Left colon (tissue), 2 donors: ENCODE measurements around the gene SHISA7. TPM values are rescaled to one million over a fixed set of nuclear protein-coding genes. Genes with fewer than 3 reads are reported as not detected.

Source experiments
- ATAC-seq: fragments of 200-7000 bp; cut with Tn5 transposase; one replicate; pipeline ENCODE4 v1.9.1; 2020; ENCODE audit warnings: mild to moderate bottlenecking, moderate library complexity
- DNase-seq, 2 donors: peaks; one replicate each; pipeline ENCODE4 v3.0.0-alpha.2; 2020
- intact Hi-C, 2 donors: fragments of 100-400 bp; cut with DNase I in 1 of 2; cut with micrococcal nuclease in 1 of 2; formaldehyde crosslinking; loops; one replicate each; pipeline versions ENCODE4 v1.11.2 to v1.14.0; 2022; cut with DNase I, micrococcal nuclease
- total RNA-seq, 2 donors: library from RNA; stranded (reverse); fragmentation: NEBNext Ultra II Directional; extraction: Animal tissue kit (Norgen Biotek cat#: 25700); gene quantifications; one replicate each; pipeline ENCODE4 v1.2.1, GENCODE V29; 2021
- donor health status: DM: no; HTN: no; CAD: no.
- donor health status: DM: yes; HTN: yes; CAD: no.

Gene SHISA7
- total RNA-seq, 2 donors from 2014 or later: not detected

DNA sequence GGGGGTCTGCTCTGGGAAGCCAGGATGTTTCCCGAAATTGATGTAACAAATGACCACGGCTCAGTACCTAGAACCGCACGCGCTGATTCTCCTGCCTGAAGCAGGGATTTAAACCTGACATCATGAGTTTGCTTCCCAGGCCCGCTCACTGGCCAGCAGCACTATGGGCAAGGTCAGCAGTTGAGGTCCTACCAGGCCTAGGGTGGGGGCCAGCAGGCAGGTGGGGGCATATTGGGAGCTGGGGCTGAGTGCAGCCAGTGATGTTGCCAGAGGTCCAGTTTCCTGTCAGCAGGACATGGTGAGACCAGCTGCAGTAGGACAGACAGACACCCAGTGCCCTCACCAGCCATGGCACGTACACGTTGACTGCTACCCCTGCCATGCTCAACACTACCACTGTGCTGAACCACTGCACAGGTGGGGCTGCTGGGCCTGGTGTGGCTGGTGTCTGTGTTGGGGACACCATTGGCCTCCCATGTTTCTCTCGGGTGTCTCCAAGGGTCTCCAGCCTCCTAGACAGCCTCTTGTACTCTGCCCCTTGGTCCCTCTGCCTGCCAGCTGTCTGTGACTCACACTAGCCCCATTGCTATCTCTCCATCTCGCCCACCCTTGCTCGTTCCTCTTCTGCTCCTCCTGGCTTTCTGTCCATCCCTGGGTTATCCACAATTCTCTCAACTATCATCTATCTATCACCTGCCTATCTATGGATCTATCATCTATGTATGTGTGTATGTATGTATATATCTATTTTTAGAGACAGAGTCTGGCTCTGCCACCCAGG, 22.6 kb upstream of the SHISA7 start:
- no peak for DNase-seq
- no peak for ATAC-seq
- intact Hi-C loops: loop anchor here in 1 of 2 donors (5.0 kb wide), 1 partner anchor 42 kb away; no protein-coding TSS in a partner anchor

- ATAC-seq: no peak
- DNase-seq: no peak
- intact Hi-C loops: loop anchor here in 1 of 2 donors (5.0 kb wide), 1 partner anchor 43 kb away; no protein-coding TSS in a partner anchor
Observed at GRCh38 chr19:55464662-55465054, 21.6 kb upstream of the SHISA7 start, which contains the start of gene C19orf85. Gene C19orf85 (minus strand): TSS chr19:55464751. CDS start chr19:55464554, 197 bp downstream.

DNA sequence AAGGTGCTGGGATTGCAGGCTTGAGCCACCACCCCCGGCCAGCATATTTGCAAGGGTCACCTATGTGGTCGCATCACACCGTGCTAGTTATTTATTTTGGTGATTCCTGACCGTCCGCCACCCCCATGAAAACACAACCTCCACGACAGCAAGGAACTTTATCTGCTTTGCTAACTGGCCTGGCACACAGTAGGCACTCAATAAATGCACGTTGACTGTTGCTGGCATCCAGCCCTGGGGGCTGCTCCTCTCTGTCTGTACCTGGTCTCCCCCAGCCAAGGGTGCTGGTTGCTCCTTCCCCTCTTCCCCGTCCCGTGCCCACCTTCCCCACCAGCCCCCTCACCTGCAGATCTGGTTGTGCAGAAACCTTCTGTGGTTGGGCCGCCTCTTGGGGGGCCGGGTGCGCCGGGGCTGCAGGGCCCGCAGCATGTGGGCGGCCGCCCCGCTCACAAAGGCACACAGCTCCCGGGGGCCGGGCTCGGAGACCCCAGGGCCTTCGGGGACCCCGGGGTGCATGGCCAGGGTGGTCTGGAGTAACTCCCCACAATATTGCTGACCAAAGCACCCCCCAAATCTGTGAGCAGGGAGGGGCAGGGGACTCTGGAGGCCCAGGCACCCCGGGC, 21.1 kb upstream of the SHISA7 start:
- no peak for ATAC-seq
- intact Hi-C loops: no loop called here
- no peak for DNase-seq

DNA sequence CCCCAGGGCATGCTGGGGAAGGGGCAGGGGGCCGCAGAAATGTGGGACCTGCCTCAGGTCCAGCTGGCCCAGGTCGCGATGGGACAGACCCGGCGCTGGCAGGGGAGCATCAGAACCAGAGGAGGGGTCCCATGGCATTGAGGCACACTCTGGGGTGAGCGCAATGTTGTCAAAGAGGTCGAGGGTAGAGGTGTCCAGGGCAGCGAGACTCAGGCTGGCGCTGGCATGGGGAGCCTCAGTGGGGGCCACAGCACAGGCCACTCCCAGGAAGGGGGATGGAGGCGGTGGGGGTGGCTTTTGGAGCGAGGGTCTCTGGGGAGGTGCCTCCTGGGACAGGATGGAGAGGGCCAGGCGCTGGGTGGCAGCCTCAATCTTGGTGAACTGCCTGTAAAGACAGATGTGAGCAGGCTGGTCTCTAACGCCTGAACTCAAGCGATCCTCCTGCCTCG, 20.5 kb upstream of the SHISA7 start:
- ATAC-seq (no peak), DNase-seq (no peak)
- intact Hi-C loops: no loop called here

DNA sequence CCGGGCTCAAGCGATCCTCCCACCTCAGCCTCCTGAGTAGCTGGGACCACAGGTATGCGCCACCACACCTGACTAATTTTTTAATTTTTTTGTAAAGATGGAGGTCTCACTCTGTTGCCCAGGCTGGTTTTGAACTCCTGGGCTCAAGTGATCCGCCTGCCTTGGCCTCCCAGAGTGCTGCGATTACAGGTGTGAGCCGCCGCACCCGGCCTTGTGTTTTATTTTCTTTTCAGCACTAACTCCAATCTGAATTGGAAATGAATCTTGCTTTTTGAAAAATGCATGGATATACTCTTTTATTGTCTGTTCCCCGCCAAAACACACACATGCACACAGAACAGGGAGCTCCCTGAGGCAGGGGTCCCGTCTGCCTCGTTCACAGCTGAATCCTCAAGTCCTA, 19.6 kb upstream of the SHISA7 start:
- ATAC-seq (no peak), DNase-seq (no peak)
- intact Hi-C loops: no loop called here

- ATAC-seq: peak; percentile 38
- intact Hi-C loops: no loop called here
- peak in 1 of 2 donors; percentile 45 for DNase-seq
Observed at GRCh38 chr19:55461974-55462626, 19.0 kb upstream of the SHISA7 start.

- intact Hi-C loops: no loop called here
- ATAC-seq: peak; percentile 90
- peak; percentile 100 for DNase-seq
Observed at GRCh38 chr19:55461259-55461973, 18.3 kb upstream of the SHISA7 start, which contains the start of gene ISOC2. Gene ISOC2 (minus strand): TSS chr19:55461642. CDS start chr19:55456486, 5,156 bp downstream.

GRCh38 chr19:55460670-55461258, 17.7 kb upstream of the SHISA7 start:
- intact Hi-C loops: no loop called here
- ATAC-seq: peak; percentile 62

GRCh38 chr19:55459950-55460657, 17.0 kb upstream of the SHISA7 start:
- ATAC-seq (no peak), DNase-seq (no peak)
- intact Hi-C loops: no loop called here

More at GRCh38 chr19:55460670-55461258, 17.7 kb upstream of the SHISA7 start:
- DNase-seq: peak; percentile 86 to 88

DNA sequence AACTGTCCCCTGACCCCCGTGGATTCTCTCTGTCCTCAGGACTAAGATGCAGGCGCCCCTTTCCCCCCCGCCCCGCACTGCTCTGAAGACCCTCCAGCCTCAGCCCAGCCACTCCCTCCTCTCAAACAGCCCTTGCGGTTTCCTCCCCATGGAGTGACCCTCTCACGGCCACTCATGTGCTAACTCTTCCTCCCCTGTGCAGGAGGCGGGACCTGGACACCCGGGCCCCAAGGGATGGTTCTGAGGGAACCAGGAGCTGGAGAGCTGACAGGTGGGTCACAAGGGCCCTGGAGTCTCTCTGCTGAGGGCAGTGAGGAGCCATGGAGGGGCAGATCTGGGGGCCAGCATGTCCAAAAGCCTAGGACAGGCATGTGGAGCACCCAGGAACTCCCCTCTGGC, 16.4 kb upstream of the SHISA7 start:
- ATAC-seq: no peak
- intact Hi-C loops: no loop called here
- no peak for DNase-seq

GRCh38 chr19:55457683-55458457, 14.8 kb upstream of the SHISA7 start:
- ATAC-seq: no peak
- DNase-seq: no peak
- intact Hi-C loops: no loop called here

- no peak for ATAC-seq
- intact Hi-C loops: no loop called here
- no peak for DNase-seq
Observed at GRCh38 chr19:55456347-55456746, 13.2 kb upstream of the SHISA7 start.

DNA sequence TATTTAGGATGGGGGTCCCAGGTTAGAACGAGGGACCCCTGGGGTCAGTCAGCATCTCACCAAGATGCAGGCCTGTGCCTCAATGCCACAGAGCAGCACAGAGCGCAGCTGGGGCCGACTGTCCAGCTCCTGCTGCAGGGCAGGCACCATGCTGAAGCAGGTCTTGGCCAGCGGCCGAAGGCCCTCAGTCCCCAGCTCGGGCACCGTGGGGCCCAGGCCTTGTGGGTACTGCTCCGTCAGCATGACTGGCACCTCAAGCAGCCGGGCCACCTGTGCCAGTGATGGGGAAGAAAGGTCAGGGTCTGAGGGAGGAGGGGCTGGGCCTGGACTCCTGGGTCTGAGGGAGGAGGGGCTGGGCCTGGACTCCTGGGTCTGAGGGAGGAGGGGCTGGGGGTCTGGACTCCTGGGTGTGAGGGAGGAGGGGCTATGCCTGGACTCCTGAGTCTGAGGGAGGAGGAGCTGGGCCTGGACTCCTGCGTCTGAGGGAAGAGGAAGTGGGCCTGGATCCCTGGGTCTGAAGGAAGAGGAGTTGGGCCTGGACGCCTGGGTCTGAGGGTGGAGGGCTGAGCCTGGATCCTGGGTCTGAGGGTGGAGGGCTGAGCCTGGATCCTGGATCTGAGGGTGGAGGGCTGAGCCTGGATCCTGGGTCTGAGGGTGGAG, 12.6 kb upstream of the SHISA7 start:
- intact Hi-C loops: no loop called here
- DNase-seq (no peak), ATAC-seq (no peak)

DNA sequence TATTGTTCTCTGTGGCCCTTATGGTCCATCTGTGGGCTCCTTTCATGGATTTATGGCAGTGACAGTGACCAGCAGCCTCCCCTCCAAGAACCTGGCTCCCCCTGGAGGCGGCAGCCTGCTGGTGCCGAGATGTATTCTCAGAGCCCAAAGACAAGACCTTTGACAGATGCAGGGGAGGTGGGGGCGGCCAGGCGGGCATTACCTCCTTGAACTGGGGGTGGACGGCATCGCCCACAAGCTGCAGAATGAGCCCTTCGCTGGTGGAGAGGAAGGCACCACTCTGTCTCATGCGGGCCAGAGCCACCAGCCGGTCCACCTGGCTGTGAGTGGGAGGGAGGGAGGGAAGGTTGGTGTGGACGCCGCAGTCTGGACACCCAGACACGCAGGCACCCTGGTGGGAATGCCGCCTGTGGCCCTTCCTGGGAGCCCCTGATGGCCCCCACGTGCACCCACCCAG, 11.7 kb upstream of the SHISA7 start:
- DNase-seq (peak in 1 of 2 donors; percentile 49), ATAC-seq (peak; percentile 51)
- intact Hi-C loops: no loop called here

DNA sequence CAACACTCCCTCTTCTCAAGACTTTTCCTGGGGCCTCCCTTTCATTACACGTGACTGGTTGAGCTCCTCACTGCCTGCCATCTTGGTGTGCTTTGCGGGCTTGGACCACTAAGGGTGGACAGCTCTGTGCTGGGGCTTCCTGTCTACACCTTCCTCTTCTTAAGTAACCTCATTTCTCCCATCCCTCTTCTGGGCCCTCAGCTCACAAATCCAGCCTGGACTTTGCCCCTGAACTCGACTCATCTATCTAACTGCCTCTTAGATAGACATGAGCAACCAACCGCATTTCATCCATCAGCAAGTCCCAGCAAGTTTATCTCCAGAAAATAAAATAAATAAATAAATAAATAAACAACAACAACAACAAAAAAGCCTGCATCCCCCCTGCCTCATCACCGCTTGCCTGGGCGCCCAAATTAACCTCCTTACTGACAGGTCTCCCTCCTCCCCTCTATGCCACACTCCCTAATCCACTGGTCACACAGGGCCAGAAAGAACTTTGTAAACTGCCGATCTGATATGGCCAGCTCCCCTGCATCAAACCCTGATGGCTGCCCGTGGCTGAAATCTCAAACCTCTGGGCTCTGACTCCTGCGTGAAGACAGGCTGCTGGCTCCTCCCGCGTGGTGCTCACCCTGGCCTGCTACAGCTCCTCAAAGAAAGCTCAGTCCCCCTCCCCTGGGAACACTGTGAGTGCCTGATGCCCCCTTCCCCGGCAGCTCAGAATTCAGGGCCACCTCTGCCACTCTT, 10.6 kb upstream of the SHISA7 start:
- intact Hi-C loops: no loop called here
- DNase-seq: no peak

GRCh38 chr19:55452749-55453346, 9.7 kb upstream of the SHISA7 start:
- DNase-seq: no peak

More for the DNA sequence above, 10.6 kb upstream of the SHISA7 start:
- no peak for ATAC-seq

More at GRCh38 chr19:55452749-55453346, 9.7 kb upstream of the SHISA7 start:
- intact Hi-C loops: no loop called here
- ATAC-seq: peak; percentile 47
